HepG2 (cell line): Measurements from ENCODE around the gene PFAS. TPM values are rescaled to one million over a fixed set of nuclear protein-coding genes. Genes with fewer than 3 reads are reported as not detected.
A peak's percentile ranks its signal among the peaks of the same experiment; 100 is the strongest.

Source experiments
- CBX1 ChIP-seq: IDR thresholded peaks from one replicate; pipeline ENCODE4 v1.6.1; 2016; ENCODE audit warnings: antibody characterized with exemption, low read depth
- FOXK2 ChIP-seq: fragments of 450-650 bp; IDR thresholded peaks from 2 replicates; pipeline ENCODE4 v1.6.1; 2016
- HNRNPH1 ChIP-seq: fragments of 200-400 bp; formaldehyde crosslinking; optimal IDR thresholded peaks from 2 replicates; pipeline ENCODE3; 2017; ENCODE audit warnings: mild to moderate bottlenecking, low read depth, low read length
- MATR3 ChIP-seq: sonication (generic); formaldehyde crosslinking; IDR thresholded peaks from 2 replicates; pipeline ENCODE4 v1.4.0; 2020; ENCODE audit warnings: missing genetic modification reagents
- NFIB ChIP-seq: sonication (generic); formaldehyde crosslinking; IDR thresholded peaks from 2 replicates; pipeline ENCODE4 v1.9.0; 2021; ENCODE audit warnings: missing genetic modification reagents, mild to moderate bottlenecking, borderline replicate concordance
- POGZ ChIP-seq: sonication (generic); formaldehyde crosslinking; IDR thresholded peaks from 2 replicates; pipeline ENCODE4 v1.4.0; 2020; ENCODE audit warnings: mild to moderate bottlenecking, missing genetic modification reagents
- SKI ChIP-seq: fragments of 450-650 bp; IDR thresholded peaks from one replicate; pipeline ENCODE4 v1.6.1; 2018; ENCODE audit warnings: mild to moderate bottlenecking; ENCODE audit not compliant: partially characterized antibody
- TBL1XR1 ChIP-seq: fragments of 150-350 bp; IDR thresholded peaks from 2 replicates; pipeline ENCODE4 v1.6.1; 2014; ENCODE audit warnings: borderline replicate concordance, low read length; ENCODE audit not compliant: partially characterized antibody
- ZC3H4 ChIP-seq: sonication (generic); formaldehyde crosslinking; IDR thresholded peaks from 2 replicates; pipeline ENCODE4 v1.4.0; 2020; ENCODE audit warnings: missing genetic modification reagents, borderline replicate concordance
- ZNF207 ChIP-seq: fragments of 450-650 bp; IDR thresholded peaks from 2 replicates; pipeline ENCODE4 v1.6.1; 2016; ENCODE audit warnings: antibody characterized with exemption, borderline replicate concordance
- ZNF230 ChIP-seq: sonication (generic); formaldehyde crosslinking; IDR thresholded peaks from 2 replicates; pipeline ENCODE4 v1.4.0; 2020; ENCODE audit warnings: mild to moderate bottlenecking, missing genetic modification reagents
- ZNF558 ChIP-seq: sonication (generic); formaldehyde crosslinking; IDR thresholded peaks from 2 replicates; pipeline ENCODE4 v1.9.0; 2022; ENCODE audit warnings: mild to moderate bottlenecking, missing genetic modification reagents, borderline replicate concordance
- ZNF562 ChIP-seq: sonication (generic); formaldehyde crosslinking; IDR thresholded peaks from 2 replicates; pipeline ENCODE4 v1.8.0; 2022; ENCODE audit warnings: missing genetic modification reagents, borderline replicate concordance
- ZNF564 ChIP-seq: sonication (generic); formaldehyde crosslinking; IDR thresholded peaks from 2 replicates; pipeline ENCODE4 v1.8.1; 2023; ENCODE audit warnings: mild to moderate bottlenecking, missing genetic modification reagents
- polyA plus RNA-seq, 8 experiments: library from polyadenylated mRNA; depleted of rRNA in 3 of 8; stranded (reverse) in 7 of 8; unstranded in 1 of 8; fragments of >200 nt; fragmentation: Illumina TruSeq in 4 of 8; extraction: Trizol in 4 of 8; gene quantifications; 2 replicates each; pipeline versions ENCODE4 v1.2.1 to v1.2.3, GENCODE V29; 2011 to 2016; ENCODE audit warnings: low read depth in 4 of 8, missing spikeins in 1 of 8, mixed read lengths in 1 of 8; ENCODE audit not compliant: insufficient read depth in 1 of 8
- total RNA-seq, 5 experiments: library from RNA; depleted of rRNA; stranded (reverse); fragments of >200 nt; fragmentation: Illumina TruSeq; extraction: Trizol; gene quantifications; 2 replicates each; pipeline ENCODE4 v1.2.3, GENCODE V29; 2016; ENCODE audit warnings: low read depth in 1 of 5
- TF ChIP-seq, protein P1 (sequence below): sonication (generic); formaldehyde crosslinking; IDR thresholded peaks from 2 replicates; pipeline ENCODE4 v1.4.0; 2020; ENCODE audit warnings: mild to moderate bottlenecking, missing genetic modification reagents
- TF ChIP-seq, protein P2 (sequence below): sonication (generic); formaldehyde crosslinking; IDR thresholded peaks from 2 replicates; pipeline ENCODE4 v1.4.0; 2020; ENCODE audit warnings: mild to moderate bottlenecking, missing genetic modification reagents
- TF ChIP-seq, protein P3 (sequence below): sonication (generic); formaldehyde crosslinking; IDR thresholded peaks from 2 replicates; pipeline ENCODE4 v1.5.0; 2020; ENCODE audit warnings: mild to moderate bottlenecking, missing genetic modification reagents, borderline replicate concordance

PFAS gene
- total and polyA plus RNA-seq, 2 of the 13 experiments (the other 11 are each of a cell fraction or from before 2014, with no cell fraction given), result 49.4 to 58.2 TPM

DNA sequence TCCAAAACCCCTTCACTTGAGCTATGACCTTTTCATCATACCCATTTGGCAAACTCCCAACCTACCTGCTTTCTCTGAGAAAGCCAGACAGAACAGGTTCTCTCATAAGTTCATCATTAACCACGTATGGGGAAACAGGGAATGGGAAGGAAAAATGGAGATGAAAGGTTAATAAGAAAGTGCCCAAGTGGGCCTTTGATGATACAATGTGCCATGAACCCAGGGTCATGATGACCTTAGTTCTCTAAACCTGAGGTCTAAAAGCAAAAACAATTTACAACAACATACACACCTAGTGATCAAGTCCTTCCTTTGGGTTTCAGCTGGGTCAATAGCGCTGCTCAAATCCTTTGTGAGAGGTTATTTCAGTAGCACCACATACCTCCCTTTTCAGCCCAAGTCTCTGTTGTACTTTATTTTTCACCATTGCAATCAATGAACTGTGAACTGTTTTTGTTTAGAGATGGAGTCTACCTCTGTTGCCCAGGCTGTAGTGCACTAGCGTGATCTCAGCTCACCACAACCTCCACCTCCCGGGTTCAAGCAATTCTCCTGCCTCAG, 24.9 kb downstream of the PFAS start (continued):
- no peak for TF ChIP-seq ZNF207
- no peak for TF ChIP-seq NFIB (CRISPR knock-in tag)
- TF ChIP-seq ZNF562 (CRISPR knock-in tag), result no peak
- TF ChIP-seq TBL1XR1, result no peak
- TF ChIP-seq ZNF230, result no peak
- TF ChIP-seq, protein P1, sequence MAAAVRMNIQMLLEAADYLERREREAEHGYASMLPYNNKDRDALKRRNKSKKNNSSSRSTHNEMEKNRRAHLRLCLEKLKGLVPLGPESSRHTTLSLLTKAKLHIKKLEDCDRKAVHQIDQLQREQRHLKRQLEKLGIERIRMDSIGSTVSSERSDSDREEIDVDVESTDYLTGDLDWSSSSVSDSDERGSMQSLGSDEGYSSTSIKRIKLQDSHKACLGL (CRISPR knock-in tag), result no peak
- TF ChIP-seq ZC3H4 (CRISPR knock-in tag), result no peak
- TF ChIP-seq SKI, result peak; percentile 78
- TF ChIP-seq, protein P2, sequence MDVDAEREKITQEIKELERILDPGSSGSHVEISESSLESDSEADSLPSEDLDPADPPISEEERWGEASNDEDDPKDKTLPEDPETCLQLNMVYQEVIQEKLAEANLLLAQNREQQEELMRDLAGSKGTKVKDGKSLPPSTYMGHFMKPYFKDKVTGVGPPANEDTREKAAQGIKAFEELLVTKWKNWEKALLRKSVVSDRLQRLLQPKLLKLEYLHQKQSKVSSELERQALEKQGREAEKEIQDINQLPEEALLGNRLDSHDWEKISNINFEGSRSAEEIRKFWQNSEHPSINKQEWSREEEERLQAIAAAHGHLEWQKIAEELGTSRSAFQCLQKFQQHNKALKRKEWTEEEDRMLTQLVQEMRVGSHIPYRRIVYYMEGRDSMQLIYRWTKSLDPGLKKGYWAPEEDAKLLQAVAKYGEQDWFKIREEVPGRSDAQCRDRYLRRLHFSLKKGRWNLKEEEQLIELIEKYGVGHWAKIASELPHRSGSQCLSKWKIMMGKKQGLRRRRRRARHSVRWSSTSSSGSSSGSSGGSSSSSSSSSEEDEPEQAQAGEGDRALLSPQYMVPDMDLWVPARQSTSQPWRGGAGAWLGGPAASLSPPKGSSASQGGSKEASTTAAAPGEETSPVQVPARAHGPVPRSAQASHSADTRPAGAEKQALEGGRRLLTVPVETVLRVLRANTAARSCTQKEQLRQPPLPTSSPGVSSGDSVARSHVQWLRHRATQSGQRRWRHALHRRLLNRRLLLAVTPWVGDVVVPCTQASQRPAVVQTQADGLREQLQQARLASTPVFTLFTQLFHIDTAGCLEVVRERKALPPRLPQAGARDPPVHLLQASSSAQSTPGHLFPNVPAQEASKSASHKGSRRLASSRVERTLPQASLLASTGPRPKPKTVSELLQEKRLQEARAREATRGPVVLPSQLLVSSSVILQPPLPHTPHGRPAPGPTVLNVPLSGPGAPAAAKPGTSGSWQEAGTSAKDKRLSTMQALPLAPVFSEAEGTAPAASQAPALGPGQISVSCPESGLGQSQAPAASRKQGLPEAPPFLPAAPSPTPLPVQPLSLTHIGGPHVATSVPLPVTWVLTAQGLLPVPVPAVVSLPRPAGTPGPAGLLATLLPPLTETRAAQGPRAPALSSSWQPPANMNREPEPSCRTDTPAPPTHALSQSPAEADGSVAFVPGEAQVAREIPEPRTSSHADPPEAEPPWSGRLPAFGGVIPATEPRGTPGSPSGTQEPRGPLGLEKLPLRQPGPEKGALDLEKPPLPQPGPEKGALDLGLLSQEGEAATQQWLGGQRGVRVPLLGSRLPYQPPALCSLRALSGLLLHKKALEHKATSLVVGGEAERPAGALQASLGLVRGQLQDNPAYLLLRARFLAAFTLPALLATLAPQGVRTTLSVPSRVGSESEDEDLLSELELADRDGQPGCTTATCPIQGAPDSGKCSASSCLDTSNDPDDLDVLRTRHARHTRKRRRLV, result no peak
- peak; percentile 50 for TF ChIP-seq POGZ (CRISPR knock-in tag)
- TF ChIP-seq, protein P3, sequence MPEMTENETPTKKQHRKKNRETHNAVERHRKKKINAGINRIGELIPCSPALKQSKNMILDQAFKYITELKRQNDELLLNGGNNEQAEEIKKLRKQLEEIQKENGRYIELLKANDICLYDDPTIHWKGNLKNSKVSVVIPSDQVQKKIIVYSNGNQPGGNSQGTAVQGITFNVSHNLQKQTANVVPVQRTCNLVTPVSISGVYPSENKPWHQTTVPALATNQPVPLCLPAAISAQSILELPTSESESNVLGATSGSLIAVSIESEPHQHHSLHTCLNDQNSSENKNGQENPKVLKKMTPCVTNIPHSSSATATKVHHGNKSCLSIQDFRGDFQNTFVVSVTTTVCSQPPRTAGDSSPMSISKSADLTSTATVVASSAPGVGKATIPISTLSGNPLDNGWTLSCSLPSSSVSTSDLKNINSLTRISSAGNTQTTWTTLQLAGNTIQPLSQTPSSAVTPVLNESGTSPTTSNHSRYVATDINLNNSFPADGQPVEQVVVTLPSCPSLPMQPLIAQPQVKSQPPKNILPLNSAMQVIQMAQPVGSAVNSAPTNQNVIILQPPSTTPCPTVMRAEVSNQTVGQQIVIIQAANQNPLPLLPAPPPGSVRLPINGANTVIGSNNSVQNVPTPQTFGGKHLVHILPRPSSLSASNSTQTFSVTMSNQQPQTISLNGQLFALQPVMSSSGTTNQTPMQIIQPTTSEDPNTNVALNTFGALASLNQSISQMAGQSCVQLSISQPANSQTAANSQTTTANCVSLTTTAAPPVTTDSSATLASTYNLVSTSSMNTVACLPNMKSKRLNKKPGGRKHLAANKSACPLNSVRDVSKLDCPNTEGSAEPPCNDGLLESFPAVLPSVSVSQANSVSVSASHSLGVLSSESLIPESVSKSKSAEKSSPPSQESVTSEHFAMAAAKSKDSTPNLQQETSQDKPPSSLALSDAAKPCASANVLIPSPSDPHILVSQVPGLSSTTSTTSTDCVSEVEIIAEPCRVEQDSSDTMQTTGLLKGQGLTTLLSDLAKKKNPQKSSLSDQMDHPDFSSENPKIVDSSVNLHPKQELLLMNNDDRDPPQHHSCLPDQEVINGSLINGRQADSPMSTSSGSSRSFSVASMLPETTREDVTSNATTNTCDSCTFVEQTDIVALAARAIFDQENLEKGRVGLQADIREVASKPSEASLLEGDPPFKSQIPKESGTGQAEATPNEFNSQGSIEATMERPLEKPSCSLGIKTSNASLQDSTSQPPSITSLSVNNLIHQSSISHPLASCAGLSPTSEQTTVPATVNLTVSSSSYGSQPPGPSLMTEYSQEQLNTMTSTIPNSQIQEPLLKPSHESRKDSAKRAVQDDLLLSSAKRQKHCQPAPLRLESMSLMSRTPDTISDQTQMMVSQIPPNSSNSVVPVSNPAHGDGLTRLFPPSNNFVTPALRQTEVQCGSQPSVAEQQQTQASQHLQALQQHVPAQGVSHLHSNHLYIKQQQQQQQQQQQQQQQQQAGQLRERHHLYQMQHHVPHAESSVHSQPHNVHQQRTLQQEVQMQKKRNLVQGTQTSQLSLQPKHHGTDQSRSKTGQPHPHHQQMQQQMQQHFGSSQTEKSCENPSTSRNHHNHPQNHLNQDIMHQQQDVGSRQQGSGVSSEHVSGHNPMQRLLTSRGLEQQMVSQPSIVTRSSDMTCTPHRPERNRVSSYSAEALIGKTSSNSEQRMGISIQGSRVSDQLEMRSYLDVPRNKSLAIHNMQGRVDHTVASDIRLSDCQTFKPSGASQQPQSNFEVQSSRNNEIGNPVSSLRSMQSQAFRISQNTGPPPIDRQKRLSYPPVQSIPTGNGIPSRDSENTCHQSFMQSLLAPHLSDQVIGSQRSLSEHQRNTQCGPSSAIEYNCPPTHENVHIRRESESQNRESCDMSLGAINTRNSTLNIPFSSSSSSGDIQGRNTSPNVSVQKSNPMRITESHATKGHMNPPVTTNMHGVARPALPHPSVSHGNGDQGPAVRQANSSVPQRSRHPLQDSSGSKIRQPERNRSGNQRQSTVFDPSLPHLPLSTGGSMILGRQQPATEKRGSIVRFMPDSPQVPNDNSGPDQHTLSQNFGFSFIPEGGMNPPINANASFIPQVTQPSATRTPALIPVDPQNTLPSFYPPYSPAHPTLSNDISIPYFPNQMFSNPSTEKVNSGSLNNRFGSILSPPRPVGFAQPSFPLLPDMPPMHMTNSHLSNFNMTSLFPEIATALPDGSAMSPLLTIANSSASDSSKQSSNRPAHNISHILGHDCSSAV (CRISPR knock-in tag), result no peak
- no peak for TF ChIP-seq CBX1
- no peak for TF ChIP-seq ZNF564 (CRISPR knock-in tag)
- no peak for TF ChIP-seq HNRNPH1
- TF ChIP-seq MATR3 (CRISPR knock-in tag), result no peak
- peak; percentile 46; the same call in 1 of the 2 replicates for TF ChIP-seq FOXK2
- TF ChIP-seq ZNF558 (CRISPR knock-in tag), result no peak
